IPS DF 4.7 (cell line): ENCODE data around the gene MARCHF3.
"Not testable (repeated sequence)": the region's sequence is repeated elsewhere in the genome, so short reads cannot be mapped to it uniquely, and the experiment has no call there.

ENCODE experiments used
- DNase-seq: peaks from one replicate; pipeline ENCODE4 v3.0.0-alpha.2; 2013; ENCODE audit warnings: low spot score; ENCODE audit errors: extremely low read depth

The MARCHF3 gene

DNA sequence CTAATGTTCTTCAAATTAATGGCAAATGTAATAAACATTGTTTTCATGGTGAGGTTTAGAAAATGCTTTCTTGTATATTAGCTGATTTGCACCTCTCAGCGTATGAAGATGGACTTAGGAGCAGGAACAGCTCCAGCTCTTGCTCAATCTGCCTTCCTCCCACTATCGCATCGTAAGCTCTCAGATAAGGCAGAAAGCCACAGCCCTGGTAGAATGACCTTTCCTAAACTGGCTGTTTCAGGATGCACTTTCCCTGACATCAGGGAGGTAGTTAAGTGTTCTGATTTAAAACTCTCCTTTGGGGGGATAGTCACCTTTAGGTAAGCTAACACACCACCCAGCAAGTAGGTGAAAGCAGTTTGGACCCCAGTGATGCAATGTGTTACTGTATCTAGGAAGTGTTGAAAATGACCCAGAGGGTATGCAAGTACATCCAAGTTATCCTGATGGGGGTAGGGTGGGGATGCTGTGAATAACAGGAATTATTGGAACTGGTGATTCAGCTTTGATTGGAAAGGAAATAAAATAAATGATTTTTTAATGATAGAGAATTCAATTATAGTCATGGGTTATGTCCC is 181.2 kb downstream of the MARCHF3 start:
- no peak for DNase-seq

DNA sequence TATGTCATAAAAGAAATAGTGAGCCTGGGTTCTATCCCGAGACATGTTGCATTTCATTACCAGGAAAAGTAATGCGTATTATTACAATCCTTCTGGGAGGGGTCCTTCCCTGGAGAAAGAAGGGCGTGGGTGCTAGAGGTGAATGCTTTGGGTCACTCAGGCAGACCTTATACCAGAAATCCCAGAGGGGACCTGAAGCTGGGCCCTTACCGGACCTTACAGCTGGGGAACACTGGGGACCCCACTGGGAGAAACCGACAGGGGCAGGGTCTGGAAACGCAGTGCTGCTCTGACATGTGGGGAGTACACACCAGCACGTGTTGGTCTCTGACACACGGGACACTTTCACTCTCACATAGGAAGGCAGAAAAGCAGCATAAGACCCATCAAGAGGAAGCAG is 182.1 kb downstream of the MARCHF3 start:
- no peak for DNase-seq

DNA sequence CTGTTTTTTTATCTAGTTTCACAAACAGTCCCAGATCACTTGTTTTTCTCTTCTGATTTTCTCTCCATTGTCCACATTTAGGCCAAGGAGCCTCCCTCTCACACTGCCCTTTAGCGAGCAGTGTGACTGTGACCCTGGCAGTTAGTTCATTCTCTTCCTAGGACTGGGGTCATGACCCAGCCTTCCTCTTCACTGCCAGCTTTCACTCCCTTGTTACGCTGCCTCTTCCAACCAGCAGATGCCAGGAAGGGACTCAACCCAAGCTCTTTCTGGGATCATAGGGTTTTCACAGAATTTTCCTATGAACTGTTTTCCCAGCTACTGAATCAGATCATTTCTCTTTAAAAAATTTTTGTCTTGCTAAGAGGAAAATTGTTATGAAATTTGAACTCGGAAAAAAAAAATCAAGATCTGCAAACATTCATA is 182.5 kb downstream of the MARCHF3 start:
- no peak for DNase-seq

DNA sequence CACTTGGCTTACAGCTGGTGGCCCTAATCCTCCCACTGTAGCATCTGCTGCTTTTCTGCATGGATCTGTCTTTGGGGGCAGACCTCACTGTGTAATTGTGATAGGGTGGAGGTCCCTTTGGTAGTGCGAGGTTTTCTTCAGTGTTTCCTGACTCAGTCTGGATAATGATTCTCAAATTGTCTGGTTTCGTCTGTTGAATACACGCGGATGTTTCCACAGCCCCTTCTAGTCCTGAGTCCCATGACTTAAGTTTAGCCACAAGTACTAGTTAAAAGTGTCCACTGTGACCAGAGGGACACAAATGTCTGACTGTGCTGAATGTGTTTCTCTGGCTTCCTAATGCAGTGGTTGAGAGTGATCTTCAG is 182.9 kb downstream of the MARCHF3 start:
- DNase-seq, result no peak

DNA sequence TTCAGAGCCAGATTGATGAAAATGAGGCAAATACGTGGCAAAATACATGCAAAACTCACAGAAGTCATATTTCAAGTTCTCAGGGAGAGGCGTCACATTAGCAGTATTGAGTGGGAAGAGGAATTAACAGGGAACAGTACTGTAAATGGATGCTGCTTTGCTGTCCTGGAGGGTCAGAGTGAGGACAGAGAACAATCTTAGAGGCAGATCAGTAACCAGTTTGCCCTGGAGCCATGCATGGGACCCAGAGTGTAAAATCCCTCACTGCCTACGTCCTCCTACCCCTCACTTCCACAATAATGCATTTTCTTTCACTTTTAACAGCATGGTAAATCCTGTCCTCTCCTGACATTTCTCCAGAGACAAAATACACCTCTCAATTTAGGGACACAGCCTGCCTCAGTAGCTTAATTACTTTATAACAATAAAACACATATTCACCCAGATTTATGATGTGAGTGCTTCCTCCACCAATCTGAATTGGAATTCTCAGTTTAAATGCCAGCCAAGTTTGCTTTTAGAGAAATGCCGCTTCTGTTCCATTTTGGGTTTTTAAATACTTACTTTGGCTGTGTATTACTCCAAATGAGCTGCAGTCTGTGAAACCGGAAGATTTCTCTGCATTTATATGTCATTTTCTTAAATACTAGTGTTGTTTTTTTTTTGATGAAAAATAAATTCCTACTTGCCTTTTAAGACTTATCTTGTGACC is 183.5 kb downstream of the MARCHF3 start:
- no peak for DNase-seq

DNA sequence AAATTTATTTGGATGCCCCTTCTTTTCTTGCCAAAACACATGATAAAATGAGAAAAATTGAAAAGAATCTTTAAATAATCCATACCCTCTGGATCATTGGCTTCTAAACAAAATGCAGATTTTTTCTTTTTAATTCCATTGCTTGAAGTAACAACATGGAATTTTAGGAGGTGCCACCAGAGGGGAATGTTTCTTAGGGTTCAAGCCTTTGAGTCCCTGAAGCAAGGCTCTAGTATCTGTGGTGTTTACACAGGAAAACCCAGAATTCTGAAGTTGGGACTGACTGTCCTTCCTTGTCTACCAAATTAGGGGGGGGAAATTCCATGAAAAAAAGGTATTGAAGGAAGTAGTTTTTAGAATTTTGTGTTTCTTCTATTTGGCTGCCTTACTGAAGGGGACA is 184.0 kb downstream of the MARCHF3 start:
- DNase-seq, result no peak

DNA sequence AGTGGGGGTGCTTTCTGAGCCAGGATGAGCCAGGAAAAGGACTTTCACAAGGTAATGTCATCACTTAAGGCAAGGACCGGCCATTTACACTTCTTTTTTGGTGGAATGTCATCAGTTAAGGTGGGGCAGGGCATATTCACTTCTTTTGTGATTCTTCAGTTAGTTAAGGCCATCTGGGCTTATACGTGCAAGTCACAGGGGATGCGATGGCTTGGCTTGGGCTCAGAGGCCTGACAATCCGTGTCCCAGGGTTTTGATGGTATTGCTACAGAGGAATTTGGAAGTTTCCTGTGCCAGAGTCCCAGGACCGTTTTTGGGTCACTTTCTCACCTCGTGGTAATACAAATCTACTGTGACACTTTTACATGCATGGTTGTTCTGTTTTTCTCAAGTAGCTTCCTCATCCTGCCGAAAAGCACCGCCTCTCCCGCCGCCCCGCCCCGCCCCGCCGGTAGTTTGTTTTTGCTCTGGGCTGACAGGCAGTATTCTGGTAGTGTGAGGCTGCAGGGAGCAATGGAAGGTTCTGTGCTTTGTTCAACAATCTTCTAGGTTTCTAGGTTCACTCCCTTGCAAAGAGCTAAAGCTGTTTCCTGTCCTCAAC is 184.8 kb downstream of the MARCHF3 start:
- not testable (repeated sequence) for DNase-seq

DNA sequence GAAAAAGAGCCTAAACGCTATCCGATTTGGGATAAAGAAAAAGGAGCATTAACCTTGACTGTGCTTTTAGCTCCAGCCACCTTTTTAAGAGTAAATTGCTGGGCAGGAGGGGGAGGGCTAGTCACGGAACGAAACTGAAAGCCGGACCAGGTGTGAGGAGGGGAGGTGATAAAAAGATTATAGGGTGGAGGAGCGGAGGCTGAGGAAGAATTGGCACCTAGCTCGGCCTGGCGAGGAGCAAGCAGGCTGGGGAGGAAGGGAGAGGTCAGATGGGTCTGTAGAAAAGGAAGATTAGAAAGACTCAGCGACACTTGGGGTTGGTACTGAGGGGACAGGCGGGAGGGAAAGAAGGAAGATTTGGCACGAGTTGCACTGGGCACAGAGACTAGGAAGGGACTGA is 187.0 kb downstream of the MARCHF3 start:
- DNase-seq, result not testable (repeated sequence)

DNA sequence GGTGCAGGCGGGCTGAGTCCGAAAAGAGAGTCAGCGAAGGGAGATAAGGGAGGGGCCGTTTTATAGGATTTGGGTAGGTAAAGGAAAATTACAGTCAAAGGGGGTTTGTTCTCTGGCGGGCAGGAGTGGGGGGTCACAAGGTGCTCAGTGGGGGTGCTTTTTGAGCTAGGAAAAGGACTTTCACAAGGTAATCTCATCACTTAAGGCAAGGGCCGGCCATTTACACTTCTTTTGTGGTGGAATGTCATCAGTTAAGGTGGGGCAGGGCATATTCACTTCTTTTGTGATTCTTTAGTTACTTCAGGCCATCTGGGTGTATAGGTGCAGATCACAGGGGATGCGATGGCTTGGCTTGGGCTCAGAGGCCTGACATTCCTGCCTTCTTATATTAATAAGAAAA is 191.0 kb downstream of the MARCHF3 start:
- DNase-seq, result not testable (repeated sequence)

DNA sequence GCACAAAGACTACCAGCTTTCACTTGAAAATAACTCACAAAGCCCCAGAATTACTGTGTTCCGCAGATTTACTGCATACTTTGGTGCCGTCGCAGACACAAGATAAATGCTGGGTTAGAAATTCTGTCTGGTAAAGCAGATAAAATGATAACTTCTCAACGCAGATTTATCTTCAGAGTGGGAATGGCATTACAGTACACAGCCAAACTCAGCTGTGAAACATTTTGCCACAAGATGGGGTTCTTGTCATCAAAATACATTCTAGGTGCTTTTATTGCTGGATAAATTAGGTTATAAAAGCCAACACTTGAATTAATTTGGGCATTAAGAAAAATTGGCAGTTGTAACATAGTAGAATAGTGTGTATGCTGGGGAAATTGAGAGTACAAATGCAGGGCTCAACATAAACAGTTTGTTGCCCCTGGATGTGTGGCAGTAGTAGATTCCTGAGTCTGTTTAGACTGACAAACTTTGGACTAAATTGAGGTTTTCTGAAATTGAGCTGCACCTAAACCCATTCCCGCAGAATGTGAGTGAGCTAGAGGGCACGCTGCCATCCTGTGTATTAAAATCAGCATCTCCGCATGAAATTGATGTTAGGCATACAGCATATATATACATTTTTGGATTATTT is 192.3 kb downstream of the MARCHF3 start:
- no peak for DNase-seq

DNA sequence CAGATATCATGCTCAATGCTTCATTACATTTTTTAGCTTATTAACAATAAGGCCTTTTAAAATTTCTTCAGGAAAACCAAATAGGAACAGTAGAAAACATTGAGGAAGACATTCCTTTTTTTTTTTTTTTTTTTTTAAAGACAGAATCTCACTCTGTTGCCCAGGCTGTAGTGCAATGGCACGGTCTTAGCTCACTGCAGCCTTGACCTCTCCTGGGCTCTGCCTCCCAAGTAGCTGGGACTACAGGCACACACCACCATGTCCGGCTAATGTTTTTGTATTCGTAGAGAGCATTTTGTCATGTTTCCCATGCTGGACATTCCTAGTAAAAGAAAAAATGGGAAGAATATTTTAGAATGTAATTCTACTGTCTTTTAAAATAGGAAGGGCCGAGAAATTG is 193.1 kb downstream of the MARCHF3 start:
- DNase-seq, result no peak

DNA sequence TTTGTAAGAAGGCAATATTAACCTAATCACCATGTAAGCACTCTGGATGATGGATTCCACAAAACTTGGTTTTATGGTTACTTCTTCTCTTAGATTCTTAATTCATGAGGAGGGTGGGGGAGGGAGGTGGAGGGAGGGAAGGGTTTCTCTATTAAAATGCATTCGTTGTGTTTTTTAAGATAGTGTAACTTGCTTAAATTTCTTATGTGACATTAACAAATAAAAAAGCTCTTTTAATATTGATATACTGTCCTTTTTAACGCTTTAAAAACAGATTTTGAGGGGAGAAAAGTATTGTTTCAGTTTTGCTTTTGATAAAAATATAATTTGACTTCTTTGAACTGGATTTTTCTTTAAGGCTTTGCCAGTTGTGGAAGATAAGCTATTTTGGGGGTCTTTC is 193.6 kb downstream of the MARCHF3 start:
- no peak for DNase-seq

DNA sequence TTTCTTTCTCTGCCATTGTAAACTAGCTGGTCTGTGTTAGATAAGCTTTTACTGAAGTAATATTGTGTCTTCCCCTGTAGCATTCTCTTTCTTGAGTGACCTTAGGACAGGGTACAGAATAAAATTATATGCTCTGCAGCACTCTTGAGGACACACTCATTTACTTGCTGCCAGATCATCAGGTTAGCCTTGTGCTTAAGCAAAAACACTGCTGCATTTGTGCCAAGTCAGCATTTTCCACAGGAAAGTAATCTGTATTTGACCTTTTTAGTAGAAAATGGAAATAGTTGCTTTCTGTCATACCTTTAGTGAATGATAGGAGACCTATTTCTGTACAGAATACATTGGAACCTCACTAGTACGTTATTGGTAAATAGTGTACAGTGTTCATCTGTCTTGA is 199.2 kb downstream of the MARCHF3 start:
- DNase-seq, result no peak

DNA sequence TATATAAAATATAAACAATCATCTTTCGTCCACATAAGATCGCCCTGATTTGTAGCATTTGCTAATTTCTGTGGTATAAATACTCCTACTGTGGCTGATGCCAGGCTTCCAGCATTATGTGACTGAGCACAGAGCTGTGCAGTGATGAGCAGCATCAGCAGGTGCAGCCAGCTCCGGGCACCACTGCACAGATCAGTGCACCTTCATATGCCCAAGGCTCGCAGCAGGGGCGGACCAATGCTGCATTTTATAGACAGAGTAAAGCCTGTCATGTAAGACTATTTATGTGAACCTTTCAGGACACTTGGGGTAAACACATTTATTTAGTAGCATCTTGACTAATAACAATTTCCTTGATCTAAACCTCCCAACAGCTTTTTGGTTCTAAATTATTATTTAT is 200.3 kb downstream of the MARCHF3 start:
- DNase-seq, result no peak

DNA sequence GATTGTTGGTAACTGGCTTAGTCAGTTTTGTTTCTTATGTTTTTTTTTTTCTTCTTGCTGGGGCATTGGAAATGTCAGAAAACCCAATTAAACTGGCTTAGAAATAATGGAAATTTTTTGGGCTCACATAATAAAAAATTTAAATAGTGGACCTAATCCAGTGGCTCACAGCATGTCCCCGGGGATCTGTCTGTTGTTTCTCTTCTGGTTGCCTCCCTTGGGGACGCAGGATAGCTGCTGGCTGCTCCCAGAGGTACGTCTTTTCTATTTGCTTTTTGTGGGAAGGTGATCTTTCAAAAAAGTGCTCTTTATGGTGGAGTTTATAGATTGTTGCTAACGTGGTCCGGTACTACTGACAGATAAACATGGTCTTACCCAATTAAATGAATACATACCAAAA is 201.3 kb downstream of the MARCHF3 start:
- no peak for DNase-seq

DNA sequence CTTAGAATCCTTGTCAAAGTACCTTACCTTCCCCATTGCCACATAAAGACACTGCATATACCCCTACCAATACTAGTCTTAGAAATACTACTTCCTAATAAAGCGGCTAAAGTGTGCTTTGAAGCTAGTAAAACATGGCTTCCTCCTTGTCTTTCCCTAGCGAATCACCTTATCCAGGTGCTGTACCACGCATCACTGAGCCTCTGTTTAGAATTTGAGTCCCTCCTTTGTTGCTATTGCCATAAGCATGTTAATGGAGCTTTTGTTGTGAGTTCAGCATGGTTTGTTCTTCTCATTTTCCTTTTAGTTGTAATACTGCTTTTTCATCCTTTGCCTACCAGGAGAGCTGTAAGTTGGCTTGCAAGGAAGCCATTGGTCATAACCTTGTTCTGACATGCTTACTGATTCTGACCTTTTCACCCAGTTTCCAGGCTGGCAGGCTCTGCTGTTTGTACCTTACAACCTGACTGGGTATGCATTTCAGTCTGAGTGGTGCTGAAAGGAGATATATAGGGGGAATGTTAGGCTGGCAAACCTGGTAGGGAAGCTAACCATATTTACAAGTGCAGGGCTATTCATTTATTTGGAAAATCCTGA is 203.6 kb downstream of the MARCHF3 start:
- DNase-seq, result no peak

DNA sequence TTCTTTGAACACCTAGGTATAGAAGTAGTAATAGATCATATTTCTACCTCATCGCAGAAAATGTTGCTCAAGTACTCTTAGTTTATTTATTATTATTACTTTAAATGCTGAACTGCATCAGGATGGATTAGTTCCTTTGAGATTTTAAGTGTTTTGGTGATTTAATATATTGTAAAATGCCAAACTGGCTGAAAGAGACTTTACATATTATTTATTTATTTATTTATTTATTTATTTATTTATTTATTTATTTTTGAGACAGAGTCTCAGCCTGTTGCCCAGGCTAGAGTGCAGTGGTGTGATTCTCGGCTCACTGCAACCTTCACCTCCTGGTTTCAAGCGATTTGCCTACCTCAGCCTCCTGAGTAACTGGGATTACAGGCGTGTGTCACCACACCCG is 211.1 kb downstream of the MARCHF3 start:
- DNase-seq, result no peak

DNA sequence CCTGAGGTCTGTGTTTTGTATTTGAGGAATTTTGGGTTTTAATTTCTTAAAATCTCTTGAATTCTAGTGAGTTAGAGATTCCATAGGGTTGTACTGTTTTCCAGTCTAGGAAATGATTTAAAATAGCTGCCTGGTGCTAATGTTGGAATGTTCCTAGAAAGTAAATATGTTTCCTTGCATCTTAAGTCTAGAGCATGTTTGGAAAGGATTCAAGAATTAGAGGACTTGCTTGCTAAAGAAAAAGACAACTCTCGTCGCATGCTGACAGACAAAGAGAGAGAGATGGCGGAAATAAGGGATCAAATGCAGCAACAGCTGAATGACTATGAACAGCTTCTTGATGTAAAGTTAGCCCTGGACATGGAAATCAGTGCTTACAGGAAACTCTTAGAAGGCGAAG is 211.6 kb downstream of the MARCHF3 start:
- DNase-seq, result no peak
